ENCODE results near the gene GTF2F2.

- TF ChIP-seq CTCF (IDR thresholded peaks at IDR 0.05) (no peak), EP300 (IDR thresholded peaks at IDR 0.05) (no peak)
Observed at GRCh38 chr13:45257638-45258333, 137.5 kb downstream of the GTF2F2 start.

Data from ovary (tissue), 3 donors.